ENCODE results near the gene SEMA3F.
"Not testable (repeated sequence)": the region's sequence is repeated elsewhere in the genome, so short reads cannot be mapped to it uniquely, and the experiment has no call there.

SEMA3F gene

DNA sequence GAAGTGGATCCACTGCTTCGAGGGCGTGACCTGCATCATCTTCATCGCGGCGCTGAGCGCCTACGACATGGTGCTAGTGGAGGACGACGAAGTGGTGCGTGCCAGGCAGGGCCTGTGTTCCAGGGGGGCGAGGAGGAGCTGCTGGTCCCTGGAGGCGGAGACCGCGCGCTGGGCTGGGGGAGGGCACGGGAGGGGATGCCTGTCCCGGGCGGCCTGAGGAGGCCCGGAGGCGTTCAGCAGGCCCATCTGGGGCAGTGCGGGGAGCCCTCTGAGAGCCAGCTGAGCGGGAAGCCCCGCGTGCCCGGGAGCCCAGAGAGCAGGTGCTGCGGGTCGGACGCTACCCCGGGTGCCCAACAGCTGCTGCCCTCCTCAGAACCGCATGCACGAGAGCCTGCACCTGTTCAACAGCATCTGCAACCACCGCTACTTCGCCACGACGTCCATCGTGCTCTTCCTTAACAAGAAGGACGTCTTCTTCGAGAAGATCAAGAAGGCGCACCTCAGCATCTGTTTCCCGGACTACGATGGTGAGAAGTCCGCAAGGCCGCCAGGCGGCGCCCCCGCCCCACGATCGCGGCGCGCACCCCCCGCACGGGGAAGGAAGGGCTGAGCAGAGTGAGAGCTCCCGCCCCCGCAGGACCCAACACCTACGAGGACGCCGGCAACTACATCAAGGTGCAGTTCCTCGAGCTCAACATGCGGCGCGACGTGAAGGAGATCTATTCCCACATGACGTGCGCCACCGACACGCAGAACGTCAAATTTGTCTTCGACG is 39.2 kb downstream of the SEMA3F start:
- peak; percentile 83 for DNase-seq (ENCODE audit: low read depth)

DNA sequence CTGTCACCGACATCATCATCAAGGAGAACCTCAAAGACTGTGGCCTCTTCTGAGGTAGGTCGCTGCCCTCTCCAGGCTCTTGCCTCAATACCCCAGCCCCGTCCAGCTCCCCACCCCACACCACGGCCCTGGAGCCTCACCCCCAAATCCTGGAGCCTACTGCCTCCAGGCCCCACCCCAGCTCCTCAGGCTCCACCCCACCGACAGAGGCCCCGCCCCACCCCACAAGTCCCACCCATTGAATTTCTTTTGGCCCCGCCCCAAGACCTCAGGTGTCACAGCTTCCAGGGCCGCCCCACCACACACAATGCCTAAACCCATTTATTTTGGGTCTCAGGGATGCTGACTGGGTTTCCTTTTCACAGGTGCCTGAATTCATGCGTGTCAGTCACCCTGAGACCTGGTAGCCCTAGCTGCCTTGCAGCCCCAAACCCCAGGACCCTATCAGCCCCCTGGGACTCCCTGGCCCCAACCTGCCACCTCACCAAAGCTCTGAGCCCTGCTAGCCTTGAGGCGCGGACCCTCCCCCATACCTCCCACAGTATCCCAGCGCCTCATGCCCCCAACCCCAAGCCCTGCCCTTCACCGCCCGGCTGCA is 39.9 kb downstream of the SEMA3F start:
- DNase-seq (ENCODE audit: low read depth): no peak

DNA sequence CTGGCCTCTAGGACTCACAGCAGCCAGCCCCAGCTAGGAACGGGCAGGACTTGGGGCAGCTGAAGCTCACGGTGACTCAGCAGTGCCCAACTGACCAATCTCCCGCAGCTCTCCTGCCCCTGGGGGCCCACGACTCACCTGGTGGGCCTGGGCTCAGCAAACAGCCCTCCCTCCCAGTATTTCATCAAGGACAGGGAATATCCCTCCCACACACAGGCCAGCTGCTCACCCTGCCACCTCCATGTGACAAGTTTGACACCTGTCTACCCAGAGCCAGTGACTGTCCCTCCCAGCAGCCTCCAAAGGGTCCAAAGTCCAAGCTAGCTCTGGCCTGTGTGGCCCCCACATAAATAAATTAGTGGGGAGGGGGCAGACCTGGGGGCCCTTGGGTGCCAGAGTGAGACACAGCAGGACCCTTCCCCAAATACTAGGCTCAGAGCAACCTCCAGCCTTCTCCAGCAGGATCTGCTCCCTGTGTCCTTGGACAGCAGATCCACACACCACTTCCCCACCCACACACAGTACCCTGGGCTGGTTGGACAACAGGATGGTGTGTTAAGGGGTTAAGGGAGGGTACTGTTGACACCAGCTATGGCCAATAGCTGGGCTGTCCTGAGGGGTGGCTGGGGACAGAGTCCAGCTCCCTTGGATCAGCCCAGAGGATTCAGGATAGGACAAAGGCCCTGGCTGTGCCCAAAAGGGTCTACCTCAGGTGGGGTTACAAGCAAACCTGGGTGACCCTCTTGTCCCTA is 40.6 kb downstream of the SEMA3F start:
- no peak for DNase-seq (ENCODE audit: low read depth)

DNA sequence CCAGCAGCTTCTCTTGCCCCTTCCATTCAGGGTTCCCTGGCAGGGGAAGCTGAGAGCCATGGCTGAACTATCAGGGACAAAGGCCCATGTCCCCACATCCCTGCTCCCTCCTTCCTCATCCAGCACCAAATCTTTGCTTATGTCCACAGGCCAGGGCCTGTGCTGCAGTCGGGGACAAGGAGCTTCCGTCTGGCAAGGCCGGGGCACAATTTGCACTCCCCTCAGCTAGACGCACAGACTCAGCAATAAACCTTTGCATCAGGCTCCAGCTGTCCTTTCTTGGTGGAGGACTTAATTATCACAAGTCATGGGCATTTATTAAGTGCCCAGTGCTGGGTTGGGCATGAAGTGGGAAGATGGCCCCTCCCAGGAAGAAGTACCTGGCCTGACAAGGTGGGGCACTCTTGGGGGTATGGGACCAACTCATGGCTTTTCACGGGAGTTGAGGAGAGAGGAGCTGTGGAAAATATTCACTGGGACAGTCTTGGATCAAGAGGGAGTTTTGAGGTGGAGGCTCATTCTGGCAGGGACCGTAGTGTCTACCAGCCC is 41.2 kb downstream of the SEMA3F start:
- no peak for DNase-seq (ENCODE audit: low read depth)

DNA sequence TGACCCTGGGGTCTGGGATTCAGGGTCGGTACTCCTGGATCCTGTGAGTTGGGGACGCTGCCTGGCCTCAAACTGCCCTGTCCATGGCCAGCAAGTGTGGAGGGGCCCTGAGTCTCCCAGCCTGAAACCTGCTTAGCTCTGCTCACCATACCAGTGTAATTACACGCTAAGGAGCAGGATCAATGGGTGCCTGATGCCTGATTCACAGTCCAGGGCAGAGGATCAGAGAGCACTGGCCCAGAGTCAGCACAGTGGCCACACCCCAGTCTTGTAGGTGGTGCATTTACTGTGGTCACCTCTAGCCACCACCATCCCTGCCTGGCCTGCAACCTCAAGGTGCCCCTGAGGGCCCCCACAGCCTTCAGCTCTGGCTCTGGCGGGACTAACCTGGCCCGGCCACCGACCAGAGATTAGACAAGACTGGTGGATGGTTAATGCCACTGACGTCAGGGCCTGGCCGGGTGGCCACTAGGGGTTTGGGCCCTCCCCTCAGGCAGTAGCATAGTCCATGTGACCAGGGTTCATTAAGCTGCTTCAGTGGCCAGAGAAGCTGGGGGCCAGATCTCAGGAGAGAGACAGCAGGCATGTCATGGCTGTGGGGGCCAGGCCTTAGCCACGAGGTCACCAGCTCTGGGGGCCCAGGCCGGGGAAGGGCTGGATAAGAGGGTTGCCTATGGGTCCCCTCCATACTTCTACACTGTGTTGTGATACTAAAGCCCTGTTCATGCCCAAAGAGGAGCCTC is 46.6 kb downstream of the SEMA3F start:
- DNase-seq (ENCODE audit: low read depth): no peak

DNA sequence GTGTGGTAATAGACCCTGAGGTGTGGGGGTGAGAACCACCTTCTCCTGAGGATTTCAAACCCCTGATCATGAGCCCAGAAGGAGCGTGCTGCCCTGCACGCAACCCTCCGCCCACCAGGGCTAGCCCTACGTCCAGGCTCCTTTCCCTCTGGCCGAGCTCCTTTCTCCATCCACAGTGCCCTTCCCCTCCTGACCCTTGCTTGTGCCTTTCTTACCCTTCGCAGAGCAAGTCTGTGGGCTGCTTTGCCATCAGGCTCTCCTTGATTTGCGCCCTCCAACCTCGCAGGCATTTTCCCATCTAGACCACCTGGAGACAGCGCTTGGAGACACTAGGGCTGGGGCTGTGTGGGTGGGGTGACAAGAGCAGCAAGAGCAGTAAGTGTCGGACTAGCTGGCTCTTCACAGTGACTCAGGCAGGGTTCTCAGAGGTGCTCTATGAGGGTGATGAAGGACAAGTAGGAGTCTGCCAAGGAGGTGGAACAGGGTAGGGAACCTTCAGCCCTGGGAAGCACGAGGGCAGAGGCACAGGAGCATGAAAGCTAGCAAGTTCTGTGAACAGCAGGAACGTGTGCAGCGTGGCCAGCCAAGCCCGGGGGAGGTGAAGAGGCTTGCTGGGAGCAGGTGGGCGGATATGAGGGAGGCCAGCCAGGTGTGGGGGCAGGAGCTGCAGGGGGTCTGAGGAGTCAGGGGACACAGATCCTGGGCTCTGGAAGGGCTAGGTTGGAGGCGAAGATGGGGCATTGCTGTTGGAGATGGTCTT is 47.4 kb downstream of the SEMA3F start:
- no peak for DNase-seq (ENCODE audit: low read depth)

DNA sequence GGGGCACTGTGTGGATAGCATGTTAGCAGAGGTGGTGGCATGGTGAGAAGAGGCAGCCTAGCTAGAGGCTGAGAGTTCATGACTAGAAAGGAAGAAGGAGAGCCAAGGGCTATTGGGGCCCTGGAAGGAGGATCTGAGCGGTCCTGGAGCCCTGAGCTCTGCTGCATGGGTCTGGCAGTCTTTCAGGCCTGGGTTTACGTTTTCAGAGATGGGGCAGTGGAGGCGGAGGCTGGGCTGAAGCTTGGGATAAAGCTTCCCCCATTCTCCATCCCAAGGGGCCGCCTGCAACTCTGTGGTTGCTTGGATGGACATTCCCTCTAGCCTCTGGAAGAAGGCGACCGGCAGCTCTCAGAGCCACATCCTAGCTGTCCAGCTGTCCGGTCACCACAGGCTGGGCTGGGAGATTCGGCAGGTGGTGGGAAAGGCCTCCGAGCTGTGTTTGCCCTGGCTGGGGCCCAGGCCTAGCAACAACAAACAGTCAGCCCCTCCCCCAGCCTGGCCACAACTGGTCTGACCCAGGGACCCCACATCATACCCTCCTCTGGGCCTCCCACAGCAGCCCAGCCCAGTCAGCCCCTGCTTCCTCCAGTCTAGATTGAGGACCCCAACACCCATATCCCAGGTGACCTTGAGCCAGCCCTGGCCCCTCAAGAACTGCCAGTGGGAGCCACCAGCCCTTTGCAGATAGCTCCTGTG is 48.1 kb downstream of the SEMA3F start:
- DNase-seq (ENCODE audit: low read depth): no peak

DNA sequence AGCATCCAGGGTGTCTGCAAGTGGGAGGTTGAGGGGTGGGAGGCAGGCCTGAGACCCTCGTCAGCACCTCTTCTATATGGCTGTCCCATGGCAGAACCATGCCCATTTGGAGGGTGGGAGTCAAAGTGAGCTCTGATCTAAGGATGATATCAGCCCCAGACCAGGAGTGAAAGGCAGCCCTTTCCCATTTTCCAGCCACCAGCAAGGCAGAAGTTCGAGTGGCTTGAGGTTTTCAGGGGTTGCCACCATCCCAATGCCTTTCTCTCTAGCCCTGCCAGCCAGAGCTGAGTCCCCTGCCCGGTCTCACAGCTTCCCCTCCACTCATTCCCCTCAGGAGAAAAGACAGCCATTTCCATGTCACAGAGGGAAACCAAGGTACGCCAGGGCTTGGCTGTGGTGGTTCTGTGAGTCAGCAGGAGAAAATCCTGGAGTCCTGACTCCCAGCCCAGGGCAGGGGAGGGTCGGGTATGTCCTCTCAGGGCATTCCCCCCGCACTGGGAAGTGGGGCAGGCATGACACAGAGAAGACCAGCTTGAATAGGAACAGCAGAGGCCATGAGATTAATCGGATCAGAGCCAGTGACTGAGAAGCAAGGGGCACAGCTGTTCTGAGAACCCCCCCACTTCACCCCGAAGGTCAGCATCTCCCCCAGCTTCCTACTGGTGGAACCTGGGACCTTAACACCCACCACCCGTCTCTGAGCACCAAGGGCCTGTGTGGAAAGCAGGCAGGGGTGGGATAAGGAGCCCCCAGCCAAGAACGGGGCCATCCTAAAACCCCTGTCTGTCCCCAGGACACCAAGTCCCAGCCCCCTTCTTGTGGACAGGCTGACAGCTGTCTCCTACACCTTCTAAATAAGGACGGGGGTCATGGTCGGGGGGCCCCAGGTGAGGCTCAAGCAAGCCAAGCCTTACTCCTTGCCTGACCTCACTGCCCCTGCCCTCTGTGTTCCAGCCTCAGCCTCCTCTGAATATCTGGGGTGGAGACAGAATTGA is 49.0 kb downstream of the SEMA3F start:
- no peak for DNase-seq (ENCODE audit: low read depth)

DNA sequence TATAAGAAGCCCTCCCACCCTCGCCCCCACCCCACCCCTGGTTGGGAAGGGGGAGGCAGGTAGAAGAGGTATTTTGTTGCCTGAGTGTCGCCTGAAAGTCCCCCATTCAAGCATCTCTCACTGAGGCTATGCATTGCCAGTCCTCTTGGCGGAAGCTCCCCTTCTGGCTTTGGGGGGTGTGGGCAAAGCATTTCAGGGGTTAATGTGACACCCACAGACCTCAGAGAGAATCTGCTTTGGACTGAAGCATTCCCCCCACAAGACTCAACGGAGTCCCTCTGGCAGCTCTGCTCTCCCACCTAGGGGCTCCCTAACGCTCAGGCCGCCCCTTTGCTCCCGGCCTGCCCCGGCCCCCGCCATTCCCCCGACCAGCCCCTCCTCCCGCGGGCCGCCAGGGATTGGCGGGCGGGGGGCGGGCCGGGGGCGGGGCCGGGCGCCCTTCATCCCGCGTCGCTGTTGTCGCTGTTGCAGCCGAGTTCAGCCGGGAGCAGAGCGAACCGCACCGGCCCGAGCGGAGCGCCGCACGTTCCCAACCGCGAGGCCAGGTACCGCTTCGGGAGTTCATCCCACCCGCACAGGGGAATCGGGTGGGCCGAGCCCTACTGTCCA is 49.8 kb downstream of the SEMA3F start, which contains the start of gene SLC38A3:
SLC38A3 (plus strand) TSS at position 468 of the 609 bp plus-strand sequence. CDS start 8,929 bp downstream, outside the sequence.
- no peak for DNase-seq (ENCODE audit: low read depth)

DNA sequence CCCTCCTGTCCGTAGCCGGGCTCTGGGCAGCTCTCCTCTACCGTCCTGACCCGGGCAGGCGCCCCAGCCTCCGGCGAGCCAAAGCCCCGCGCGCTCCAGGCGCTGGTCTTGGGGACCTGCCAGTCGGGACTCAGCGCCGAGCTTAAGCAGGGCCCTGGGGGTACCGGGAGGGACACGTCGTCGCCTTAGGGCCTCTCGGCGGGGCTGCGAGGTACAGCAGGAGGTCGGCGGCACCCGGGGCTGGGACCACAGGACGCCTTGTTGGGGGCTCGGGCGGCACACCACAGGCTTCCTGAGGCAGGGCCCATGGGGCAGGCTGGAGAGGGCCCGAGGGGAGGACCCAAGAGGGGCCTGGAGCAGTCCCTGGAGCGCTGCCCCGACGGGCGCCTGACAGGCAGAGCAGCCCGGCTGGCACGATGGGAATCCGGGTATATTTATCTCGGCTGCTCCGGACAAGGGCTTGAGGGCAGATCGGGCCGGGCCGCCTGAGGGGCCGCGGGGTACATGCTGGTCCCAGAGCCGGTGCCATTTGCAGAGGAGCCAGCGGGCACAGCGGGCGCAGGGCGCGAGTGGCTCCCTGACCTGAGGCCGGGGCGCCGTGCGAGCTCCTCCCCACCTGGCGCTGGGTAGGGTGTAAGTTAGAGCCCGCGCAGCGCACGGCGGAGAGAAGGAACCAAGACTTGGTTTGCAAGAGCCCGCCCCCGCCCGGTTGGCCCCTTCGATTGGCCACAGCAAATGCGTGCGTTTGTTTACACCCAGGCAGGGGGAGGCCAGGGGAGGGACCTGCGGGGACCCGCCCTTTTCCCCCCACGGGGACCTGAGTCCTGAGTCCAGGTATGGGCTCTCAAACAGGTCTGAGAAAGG is 50.5 kb downstream of the SEMA3F start:
- no peak for DNase-seq (ENCODE audit: low read depth)

DNA sequence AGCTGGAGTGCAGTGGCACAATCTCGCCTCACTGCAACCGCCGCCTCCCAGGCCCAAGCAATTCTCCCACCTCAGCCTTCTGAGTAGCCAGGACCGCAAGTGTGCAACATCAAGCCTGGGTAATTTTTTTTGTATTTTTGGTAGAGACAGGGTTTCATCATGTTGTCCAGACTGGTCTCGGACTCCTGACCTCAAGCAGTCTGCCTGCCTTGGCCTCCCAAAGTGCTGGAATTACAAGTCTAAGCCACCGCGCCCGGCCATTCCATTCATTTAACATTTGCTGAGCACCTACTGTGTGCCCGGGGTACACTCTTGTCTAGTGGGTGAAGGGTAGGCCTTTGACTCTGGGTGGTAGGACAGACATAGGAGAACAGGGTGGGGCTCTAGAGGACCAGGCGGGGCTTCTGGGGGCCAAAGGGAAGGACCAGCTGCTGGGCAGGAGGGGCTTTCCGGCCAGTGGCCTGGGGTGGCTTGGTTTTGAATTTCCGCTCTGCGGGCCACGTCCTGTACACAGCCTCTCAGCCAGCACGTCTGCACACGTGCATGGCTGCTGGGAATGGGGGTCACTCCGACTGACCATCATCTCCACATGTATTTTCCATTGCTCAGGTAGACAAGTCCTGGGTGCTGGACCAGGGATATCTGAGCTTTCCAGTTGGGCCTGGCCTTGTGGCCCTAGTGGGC is 52.4 kb downstream of the SEMA3F start:
- no peak for DNase-seq (ENCODE audit: low read depth)

DNA sequence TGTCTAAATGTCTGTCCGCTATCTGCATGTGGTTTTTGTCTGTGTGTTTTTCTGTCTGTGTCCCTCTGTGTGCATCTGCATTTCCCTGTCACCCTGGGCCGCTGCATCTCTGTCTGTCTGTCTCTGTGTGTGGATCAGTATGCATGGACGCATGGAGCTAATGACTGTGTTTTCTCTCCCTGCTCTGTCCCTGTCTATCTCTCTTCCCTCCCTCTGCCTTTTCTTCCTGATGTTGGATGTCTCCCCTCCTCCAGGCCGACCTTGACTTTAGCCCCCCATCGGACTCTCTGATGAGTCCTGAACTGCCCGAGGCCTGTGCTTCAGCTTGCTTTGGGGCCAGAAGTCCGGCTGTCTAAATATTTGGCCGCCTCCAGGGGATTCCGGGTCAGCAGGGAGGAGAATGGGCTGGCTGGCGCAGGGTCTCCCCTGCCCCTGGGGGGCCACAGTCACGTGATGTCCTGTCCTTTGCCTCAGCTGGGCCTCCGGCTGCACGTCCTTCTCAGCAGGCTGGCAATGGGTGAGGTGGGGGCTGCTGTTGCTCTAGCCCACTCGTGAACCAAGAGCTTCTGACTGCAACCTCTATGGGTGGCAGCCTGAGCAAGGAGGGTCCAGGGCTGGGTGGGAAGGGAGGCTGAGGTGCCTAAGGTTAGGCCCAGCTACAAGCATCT is 53.7 kb downstream of the SEMA3F start:
- DNase-seq (ENCODE audit: low read depth): no peak

DNA sequence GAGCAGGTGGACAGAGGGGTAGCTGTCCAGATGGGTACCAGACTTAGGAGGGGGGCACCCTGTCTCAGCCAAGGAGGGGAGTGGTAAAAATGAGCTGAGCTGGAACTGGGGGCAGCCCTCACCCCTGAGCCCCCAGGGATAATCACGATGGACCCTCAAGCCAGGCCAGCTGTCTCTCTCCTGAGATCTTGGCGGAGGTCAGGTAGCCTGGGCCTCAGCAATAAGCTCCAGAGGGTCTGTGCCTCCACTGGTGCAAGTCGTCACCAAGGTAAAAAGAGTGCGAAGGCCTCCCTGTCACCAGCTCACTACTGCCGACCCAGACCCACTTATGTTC is 55.0 kb downstream of the SEMA3F start:
- DNase-seq (ENCODE audit: low read depth): no peak

DNA sequence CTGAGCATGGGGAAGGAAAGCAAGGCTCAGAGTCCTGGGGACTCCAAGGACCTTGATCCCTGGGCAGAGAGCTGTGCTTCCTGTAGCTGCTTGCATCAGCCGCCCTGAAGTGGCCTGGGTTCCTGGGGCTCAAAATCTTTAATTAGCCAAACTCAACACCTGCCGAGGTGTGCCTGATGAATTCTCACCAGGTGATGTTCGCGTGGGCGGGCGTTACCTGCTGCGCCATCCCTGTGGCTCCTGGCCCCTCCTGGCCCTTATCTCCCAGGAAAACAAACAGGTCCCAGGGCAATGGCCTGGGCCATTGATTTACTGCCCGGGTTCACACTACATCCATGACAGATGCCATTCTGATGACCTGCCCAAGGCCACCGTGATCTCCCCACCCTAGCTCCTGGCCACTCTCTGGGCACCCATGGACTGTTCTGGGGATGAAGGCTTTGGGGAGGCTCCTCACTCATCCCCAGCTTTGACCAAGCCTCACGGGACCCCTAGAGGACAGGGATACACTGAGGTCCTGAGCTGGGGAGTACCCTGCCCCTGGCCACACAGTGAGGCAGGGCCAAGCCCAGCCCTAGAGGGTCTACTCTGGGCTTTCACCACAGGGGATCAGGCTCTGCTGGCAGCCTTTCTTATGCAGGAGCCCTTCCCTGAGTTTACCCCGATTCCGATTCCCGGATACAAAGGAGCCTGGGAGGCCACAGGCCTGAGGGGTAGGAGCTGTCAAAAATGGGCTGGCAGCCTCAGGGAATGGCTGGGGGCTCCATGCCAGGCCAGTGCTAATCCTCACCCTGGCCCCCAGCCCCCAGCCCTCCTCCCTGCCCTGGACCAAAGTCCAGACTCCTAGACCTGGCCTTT is 55.6 kb downstream of the SEMA3F start:
- no peak for DNase-seq (ENCODE audit: low read depth)

DNA sequence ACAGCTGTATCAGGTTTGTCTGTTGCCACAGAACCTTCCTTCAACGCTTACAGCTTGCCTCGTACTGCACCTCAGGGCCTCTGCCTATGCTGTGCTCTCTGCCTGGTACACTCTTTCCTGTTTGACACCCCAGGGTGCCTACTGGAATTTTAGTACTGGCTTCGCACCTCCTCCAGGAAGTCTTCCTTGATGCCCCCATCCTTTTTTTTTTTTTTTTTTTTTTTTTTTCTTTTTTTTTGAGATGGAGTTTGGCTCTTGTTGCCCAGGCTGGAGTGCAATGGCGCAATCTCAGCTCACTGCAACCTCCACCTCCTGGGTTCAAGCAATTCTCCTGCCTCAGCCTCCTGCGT is 56.2 kb downstream of the SEMA3F start:
- DNase-seq (ENCODE audit: low read depth): not testable (repeated sequence)

DNA sequence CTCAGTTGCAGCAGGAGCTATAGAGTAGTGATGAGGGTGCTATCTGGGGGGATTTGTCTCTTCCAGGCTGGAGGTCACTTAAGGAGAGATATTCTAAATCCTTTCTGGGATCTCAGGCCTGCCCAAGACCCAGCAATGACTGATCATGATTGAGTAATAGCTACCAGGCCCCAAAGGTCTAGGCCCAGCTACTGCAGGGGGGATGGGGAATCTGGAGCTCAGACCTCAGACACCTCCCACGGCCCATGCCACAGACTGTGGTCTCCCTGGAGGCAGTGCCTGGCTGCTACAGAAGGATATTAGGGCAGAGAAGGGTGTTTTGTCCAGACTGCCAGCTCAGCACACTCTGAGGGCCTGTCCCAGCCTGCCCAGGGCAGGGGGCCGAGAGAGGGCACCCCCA is 56.8 kb downstream of the SEMA3F start:
- no peak for DNase-seq (ENCODE audit: low read depth)
